Breast epithelium (tissue), 3 donors: ENCODE results near the gene PRSS23.

ENCODE experiments used
- POLR2A ChIP-seq: fragments of 450-650 bp; IDR thresholded peaks from one replicate; pipeline ENCODE4 v1.6.1; 2016; ENCODE audit warnings: antibody characterized with exemption, mild to moderate bottlenecking, moderate library complexity
- POLR2AphosphoS5 ChIP-seq, 3 donors: sonication (generic); formaldehyde crosslinking; IDR thresholded peaks; one replicate each; pipeline ENCODE4 v1.6.1; 2017; ENCODE audit warnings: antibody characterized with exemption in 3 of 3
- TF ChIP-seq, protein P1 (sequence below), 3 donors: fragments of 450-650 bp; IDR thresholded peaks; one replicate each; pipeline ENCODE4 v1.5.1; 2016 to 2017; ENCODE audit warnings: antibody characterized with exemption in 3 of 3, mild to moderate bottlenecking in 3 of 3, moderate library complexity in 3 of 3

DNA sequence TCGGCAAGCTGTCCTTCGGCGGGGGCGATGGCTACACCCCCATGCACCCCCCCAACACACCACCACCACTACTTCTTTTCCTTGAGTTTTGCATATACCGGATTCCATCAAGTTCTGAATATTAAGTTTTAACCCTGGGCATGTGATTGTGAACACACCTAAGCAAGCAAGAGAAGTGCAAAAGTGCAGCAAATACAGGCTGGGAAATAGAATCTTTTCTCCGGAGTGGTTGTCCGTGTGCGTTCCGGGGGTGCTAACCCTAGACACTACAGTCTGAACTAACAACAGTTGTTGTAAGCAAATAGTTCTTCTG, 574 bp downstream of the PRSS23 start:
- no peak for TF ChIP-seq POLR2A
- TF ChIP-seq, protein P1, sequence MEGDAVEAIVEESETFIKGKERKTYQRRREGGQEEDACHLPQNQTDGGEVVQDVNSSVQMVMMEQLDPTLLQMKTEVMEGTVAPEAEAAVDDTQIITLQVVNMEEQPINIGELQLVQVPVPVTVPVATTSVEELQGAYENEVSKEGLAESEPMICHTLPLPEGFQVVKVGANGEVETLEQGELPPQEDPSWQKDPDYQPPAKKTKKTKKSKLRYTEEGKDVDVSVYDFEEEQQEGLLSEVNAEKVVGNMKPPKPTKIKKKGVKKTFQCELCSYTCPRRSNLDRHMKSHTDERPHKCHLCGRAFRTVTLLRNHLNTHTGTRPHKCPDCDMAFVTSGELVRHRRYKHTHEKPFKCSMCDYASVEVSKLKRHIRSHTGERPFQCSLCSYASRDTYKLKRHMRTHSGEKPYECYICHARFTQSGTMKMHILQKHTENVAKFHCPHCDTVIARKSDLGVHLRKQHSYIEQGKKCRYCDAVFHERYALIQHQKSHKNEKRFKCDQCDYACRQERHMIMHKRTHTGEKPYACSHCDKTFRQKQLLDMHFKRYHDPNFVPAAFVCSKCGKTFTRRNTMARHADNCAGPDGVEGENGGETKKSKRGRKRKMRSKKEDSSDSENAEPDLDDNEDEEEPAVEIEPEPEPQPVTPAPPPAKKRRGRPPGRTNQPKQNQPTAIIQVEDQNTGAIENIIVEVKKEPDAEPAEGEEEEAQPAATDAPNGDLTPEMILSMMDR (IDR thresholded peaks at IDR 0.05), result no peak
- no peak for TF ChIP-seq POLR2AphosphoS5 (IDR thresholded peaks at IDR 0.05)
